NCI-H82 (cell line): Measurements from ENCODE around the gene PRR16.
"Not testable (repeated sequence)": the region's sequence is repeated elsewhere in the genome, so short reads cannot be mapped to it uniquely, and the experiment has no call there.

Experiments
- DNase-seq: peaks from one replicate; lab custom pipeline; 2025; lab: John Stamatoyannopoulos, UW

PRR16 gene

DNA sequence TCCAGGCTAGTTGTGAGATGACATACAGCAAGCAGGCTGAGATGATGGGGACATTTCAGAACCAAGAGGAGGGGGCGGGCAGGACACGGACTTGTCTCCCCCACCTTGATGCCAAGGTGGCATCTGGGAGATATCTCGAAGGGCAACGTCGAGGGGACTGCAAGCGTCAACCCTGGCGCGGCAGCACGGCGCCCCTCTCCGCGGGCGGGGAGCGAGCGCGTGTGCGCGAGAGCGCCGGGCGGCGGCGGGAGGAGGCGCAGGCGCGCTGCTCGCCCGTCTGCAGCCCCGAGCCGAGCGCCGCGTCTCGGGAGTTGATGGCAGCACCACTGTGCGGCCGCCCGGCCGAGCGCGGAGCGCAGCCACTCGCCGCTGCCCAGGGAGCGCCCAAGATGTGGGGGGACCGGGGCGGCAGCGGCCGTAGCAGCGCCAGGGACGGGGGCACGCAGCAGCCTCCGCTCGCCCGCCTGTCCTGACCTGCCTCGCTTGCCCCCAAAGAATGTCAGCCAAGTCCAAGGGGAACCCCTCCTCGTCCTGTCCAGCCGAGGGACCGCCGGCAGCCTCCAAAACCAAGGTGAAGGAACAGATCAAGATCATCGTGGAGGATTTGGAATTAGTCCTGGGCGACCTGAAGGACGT is at the start of gene PRR16:
Gene PRR16, plus strand, starts transcription at position 310 of the 636 bp plus-strand sequence.
- DNase-seq = peak; percentile 61

DNA sequence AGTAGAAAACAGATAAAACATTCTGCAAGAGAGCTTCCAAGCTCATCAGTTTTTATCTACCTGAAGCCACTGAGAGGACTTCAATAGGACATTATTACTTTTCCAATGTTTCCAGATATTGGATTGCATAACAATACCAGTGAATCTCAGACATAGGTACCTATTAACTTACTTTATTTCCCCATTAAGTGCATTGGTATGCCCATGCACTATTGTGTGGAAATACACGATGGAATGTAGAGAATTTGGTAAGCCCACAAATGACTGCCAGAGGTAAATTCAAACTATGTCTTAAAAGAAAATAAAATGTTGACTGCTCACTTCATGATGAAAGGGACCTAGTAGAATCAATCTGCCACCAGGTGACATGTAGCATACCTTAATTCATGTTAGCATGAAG is 48.1 kb upstream of the PRR16 start:
- DNase-seq = no peak

DNA sequence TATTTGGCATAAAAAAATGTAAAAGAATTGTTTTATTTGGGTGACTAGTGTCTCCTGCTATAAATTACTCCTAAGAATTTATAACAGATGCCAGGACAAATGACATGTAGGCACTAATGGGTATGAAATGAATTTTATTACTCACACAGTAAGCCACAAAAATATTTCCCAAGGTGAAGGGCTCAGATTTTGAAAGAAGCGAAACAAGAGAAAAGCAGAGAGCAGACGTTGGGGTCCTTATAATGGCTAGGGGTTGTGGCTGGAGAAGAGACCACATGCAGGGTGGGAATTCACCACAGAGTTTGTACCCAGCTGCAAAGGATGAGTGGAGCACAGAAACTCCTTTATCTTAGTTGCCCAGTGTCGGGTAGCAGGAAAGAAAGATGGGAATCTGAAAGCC is 45.0 kb upstream of the PRR16 start:
- no peak for DNase-seq

DNA sequence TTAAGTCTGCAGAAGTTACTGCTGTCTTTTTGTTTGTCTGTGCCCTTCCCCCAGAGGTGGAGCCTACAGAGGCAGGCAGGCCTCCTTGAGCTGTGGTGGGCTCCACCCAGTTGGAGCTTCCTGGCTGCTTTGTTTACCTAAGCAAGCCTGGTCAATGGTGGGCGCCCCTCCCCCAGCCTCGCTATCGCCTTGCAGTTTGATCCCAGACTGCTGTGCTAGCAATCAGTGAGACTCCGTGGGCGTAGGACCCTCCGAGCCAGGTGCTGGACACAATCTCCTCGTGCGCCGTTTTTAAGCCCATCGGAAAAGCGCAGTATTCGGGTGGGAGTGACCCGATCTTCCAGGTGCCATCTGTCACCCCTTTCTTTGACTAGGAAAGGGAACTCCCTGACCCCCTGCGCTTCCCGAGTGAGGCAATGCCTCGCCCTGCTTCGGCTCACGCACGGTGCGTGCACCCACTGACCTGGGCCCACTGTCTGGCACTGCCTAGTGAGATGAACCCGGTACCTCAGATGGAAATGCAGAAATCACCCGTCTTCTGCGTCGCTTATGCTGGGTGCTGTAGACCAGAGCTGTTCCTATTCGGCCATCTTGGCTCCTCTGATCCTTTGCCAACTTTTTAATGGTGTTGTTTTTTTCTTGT is 37.3 kb upstream of the PRR16 start:
- DNase-seq = not testable (repeated sequence)

DNA sequence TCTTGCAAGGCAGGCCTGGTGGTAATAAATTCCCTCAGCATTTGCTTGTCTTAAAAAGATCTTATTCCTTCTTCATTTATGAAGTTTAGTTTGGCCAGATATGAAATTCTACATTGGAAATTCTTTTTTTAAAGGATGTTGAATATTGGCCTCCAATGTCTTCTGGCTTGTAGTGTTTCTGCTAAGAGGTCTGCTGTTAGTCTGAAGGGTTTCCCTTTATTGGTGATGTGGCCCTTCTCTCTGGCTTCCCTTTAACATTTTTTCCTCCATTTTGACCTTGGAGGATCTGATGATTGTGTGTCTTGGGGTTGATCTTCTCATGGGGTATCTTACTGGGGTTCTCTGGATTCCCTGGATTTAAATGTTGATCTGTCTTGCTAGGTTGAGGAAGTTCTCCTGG is 33.5 kb upstream of the PRR16 start:
- no peak for DNase-seq

DNA sequence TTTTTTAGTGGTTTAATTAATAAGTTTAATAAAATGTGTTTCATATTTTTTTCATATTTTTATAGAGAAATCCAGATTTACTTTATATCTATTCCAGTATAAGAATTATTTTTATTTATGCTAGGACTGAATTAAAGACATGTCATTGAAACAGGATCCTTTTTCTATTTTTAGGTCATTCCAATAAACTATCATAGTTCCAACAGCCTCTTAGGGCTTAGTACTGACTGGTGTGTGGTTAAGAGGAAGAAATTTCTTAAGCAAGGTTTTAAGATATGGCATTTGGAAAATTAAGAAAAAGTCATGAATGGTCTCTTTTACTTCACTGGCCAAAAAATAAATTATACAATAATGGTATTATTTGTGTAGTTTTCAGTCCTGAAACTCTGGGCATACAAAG is 31.2 kb upstream of the PRR16 start:
- DNase-seq = no peak

DNA sequence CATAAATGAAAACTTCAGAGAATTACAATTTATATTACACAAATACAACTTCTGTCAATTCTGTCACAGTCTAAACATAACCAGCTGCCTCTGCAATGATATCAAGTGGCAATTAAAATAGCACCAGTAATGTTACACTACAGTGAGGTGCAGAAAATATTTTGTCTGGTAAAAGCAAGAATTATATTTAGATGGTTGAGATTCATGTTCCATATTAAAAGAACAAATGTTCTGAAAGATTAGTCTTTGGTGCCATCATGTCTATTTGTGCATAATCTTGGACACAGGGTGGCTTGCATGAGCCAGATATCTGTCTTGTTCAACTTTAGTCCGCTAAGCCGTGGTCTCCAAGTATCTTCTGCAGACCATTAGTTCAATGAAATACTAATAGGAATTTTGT is 29.0 kb upstream of the PRR16 start:
- DNase-seq = no peak

DNA sequence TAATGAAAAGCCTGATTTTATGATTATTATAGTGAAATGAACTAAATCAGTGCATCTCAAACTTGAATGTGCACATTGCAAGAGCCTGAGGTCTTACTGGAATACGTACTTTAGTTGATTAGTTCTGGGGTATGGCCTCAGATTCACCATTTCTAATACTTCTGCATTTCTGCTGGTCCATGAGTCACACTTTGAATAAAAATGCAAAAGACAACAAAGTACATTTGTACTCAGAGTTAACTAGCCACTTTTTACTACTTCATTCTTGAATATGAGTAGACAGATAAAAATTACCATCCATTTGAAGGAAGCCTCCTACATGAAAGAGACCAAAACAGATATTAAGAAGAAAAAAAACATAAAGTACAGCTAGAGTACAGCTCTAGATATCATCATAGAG is 27.1 kb upstream of the PRR16 start:
- no peak for DNase-seq

DNA sequence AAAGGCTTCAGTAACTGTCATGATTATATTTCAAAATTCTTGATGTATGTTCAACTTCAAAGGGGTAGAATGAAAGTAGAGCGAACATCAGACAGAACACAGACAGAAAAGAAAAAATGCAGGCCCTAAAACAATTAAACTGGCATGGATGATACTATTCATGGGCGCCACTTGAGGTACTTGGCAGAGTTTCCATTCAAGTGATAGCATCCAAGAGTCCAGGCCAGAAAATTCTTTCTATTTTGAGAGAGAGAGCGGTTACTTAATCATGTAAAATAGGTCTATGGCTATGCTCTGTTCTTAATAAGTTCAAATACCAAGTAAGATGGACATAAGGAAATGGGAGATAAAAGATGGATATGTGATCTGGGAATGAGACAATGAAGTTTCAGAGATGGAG is 21.4 kb upstream of the PRR16 start:
- no peak for DNase-seq

DNA sequence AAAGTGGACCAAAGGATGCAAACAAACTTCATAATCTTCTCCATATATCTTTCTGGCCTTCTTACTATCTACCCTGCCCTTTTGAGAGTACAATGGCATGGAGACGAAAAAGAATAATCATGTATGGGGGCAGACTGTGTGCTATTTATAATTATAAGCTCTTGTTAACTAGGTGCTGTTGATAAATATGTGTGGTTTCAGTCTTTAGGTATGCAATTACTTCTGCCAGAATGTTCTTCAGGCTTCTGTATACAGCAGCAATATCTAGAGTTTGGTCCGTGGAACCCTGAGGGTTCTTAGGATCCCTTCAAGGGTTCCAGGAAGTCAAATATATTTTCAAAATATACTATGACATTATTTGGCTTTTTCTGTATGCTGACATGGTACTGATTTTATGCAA is 20.5 kb upstream of the PRR16 start:
- no peak for DNase-seq

DNA sequence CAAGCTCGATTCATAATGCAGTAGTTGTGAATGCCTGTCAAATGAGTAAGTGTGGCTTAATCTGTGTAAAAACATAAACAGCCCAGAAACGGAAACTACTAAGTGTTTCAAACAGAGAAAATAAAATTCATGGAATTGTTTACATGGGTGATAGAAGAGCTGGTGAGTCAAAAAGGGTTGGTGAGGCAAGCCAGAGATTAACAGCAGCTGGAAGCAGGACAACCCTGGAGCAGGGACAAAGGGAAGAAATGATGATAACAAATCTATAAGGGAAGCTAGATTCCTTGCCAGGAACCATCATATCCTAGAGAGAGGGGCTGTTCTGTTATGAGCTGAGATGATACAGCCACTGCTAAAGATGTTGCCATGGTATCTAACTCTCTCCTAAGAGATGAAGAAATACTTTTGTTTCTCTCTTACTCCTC is 18.0 kb upstream of the PRR16 start:
- DNase-seq = no peak

DNA sequence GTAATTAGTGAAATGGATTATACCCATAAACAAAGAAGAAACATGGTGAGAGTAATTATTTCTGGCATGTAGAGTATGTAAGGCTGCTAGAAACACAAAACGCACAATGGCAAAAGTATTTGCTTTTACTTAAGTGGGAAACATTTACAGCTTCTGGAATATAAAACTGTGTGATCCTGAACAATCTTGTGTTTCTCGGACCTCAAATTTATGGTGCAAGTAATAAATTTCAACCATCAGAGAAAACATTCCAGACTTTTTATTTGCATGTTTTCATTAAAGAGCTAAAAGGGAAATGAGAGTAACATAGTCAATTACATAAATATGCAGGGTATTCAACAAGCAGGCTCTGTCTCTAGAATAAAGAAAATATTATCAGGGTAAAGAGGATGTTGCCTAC is 17.2 kb upstream of the PRR16 start:
- DNase-seq = no peak

DNA sequence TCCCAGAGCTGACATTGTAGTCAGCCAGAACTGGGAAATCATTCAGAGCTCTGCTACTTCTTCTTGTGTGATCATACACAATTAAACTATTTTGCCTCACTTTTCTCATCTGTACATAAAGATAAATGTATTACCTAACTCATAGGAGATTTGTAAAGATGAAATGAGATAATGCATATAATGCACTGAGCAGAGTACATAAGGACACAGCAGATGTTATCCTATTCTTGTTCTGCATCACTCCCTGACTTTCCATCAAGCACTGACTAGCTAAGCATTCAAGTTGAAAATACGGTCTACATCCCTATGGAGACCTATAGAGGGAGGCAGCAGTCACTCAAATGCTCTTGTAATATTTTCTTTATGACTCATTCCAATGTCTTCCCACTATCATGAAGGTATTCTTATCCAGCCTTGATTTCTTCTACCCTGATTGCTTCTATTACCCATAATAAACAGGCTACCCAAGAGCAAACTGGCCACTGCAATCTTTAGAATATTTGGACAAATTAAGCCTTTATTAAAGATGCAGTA is 16.3 kb upstream of the PRR16 start:
- DNase-seq = no peak

DNA sequence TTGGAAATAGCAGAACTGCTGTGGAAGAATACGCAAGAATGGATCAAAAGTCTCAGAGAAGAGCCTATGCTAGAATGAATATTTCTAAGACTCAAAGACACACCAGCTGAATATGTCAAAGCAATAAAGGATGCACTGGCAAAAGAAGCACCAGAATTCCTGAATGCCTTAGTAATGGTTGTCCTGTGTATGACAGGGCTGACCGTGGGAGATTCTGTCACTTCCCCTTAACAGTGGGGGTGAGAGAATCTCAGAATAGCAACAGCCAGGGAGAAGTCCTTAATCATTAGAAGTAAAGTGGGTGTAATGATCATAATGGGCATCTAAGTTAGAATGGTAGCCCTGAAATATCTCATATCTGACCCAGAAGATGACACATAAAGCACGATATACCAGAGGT is 14.6 kb upstream of the PRR16 start:
- DNase-seq = no peak

DNA sequence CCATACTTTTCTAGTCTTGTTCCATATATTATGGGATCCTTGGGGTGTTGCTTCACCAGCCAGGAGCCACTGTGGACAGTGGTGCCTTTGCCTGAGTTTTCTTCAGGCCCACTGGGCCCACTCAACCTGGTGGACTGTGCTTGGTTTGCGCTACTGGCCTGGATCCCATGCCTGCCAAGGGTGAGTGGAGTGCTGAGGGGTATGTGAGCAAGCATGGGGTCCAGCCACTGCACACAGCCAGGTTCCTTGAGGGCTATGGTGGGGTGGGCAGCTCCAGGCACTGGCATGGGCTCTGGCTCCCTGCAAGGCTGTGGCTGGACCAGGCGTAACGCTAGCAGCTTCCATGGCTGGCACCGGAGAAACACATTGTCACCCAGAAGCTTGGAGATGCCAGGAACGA is 13.2 kb upstream of the PRR16 start:
- DNase-seq = no peak

DNA sequence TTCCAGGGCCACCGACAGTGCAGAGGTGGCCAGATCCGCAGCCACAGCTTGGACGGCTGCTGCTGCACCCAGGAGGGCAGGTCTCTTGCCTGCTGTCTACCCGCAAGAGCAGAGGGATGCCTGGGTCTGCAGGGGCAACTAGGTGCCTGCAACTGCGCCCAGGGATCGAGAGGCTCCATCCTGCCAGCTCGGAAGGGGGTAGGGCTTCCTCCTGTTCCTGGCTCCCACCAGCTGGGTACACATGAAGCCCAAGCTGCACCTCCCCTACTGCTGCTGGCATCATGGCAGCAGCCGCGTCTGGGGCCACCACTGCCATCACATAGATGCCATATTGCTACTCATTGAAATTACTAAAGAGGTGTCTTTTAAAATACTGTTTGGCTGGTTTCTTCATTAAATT is 12.7 kb upstream of the PRR16 start:
- no peak for DNase-seq

DNA sequence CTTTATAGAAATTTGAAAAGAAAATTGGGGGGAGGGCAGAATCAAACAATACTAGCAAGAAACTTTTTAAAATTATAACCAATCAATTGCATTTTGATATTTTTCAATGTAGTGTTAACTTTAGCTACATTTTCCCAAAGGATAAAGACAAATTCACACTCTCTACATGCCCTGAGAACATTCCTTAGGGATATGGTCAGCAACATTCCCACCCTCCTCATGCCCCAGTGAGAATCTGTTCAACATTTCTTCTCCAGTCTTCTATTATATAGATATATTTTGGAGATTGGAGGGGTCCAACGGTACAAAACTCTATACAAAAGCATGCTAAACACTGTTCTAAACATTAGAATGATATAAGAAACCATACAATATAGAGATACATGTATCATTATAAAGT is 11.6 kb upstream of the PRR16 start:
- DNase-seq = no peak

DNA sequence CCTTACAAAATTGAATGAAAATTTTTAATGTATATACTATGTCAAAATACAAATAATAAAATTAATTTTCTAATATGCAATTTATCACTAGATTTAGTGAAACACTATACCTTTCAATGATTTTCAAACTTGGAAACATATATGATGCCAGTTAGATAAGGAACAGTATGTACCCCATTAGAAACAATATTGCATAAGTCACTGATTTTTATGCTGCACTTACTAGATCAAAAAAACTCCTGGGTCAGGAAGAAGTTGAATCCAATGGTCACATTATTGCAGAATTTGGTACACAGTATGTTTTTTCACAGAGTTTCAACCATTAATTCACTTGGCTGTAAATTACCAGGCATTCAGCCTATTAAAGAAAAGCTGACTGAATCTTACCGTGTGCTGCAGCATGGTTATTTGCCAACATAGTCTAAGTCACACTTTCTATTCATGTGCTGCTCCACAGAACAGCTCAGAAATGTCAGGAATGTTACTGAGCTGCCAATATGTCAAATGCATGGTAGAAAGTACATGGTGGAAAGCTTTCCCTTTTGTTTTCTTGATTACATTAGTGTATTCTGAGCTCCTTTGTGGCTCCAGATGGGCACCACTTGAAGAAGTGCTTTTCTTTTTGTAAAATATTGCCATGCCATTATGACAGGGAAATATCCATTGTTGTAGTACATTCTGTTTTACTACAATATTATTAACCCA is 9.9 kb upstream of the PRR16 start:
- DNase-seq = no peak

DNA sequence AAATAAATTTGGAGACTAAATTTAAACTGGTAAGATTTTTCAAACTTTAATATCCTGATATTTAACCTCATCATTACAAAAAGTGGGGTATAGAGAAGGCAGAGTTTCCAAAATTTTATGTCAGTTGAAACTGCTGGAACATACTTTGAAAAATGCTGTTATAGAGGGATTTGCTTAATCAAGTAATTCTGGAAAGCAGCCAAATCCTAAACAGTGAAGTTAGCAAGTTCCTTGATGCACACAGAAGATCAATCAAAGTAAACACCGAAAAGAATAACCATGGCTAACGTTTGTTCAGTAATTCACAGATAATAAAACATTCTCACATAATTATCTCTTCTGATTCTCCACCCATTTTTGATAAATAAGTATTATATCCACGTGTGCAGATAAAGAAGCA is 8.1 kb upstream of the PRR16 start:
- peak; percentile 54 for DNase-seq

DNA sequence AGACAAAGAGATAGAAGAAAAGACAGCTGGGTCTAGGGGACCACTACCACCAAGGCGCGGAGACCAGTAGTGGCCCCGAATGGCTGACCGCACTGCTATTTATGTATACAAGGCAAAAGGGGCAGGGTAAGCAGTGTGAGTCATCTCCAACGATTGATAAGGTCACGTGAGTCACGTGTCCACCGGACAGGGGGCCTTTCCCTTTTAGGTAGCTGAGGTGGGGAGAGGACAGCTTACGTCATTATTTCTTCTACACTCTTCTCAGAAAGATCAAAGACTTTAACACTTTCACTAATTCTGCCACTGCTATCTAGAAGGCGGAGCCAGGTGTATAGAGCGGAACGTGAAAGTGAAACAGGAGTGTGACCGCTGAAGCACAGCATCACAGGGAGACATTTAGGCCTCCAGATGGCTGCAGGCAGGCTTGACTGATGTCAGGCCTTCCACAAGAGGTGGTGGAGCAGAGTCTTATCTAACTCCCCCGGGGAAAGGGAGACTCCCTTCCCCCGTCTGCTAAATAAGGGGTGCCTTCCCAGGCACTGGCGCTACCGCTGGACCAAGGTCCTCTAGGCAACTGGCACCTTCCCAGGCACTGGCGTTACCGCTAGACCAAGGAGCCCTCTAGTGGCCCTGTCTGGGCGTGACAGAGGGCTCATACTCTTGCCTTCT is 6.1 kb upstream of the PRR16 start:
- DNase-seq = peak; percentile 64

DNA sequence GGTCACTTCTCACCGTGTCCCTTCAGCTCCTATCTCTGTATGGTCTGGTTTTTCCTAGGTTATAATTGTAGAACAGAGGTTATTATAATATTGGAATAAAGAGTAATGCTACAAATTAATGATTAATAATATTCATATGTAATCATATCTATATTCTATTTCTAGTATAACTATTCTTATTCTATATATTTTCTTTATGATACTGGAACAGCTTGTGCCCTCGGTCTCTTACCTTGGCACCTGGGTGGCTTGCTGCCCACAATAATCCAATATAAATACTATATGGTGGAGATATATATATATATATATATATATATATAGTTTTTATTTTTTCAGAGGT is 5.6 kb upstream of the PRR16 start:
- not testable (repeated sequence) for DNase-seq

DNA sequence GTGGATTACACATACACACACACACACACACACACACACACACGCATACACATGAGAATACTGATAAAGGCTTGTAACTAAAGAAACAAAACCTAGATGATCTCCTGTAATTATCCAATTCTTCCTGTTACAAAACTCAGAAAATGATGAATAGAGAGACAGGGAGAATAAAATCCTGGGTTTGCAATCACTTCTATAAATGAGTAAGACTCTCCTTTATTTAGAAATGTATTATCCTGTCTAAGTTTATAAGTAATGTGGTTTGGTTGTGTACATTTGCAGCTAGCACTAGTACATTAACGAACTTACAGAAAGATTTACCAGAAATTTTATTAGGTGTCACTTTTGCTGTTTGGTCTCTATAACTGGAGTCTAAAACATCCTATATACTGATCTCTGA is 2.8 kb upstream of the PRR16 start:
- DNase-seq = no peak
